ENCODE data around the gene FRAS1.
"Not testable (repeated sequence)": the region's sequence is repeated elsewhere in the genome, so short reads cannot be mapped to it uniquely, and the experiment has no call there.

The FRAS1 gene, protein sequence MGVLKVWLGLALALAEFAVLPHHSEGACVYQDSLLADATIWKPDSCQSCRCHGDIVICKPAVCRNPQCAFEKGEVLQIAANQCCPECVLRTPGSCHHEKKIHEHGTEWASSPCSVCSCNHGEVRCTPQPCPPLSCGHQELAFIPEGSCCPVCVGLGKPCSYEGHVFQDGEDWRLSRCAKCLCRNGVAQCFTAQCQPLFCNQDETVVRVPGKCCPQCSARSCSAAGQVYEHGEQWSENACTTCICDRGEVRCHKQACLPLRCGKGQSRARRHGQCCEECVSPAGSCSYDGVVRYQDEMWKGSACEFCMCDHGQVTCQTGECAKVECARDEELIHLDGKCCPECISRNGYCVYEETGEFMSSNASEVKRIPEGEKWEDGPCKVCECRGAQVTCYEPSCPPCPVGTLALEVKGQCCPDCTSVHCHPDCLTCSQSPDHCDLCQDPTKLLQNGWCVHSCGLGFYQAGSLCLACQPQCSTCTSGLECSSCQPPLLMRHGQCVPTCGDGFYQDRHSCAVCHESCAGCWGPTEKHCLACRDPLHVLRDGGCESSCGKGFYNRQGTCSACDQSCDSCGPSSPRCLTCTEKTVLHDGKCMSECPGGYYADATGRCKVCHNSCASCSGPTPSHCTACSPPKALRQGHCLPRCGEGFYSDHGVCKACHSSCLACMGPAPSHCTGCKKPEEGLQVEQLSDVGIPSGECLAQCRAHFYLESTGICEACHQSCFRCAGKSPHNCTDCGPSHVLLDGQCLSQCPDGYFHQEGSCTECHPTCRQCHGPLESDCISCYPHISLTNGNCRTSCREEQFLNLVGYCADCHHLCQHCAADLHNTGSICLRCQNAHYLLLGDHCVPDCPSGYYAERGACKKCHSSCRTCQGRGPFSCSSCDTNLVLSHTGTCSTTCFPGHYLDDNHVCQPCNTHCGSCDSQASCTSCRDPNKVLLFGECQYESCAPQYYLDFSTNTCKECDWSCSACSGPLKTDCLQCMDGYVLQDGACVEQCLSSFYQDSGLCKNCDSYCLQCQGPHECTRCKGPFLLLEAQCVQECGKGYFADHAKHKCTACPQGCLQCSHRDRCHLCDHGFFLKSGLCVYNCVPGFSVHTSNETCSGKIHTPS (N-terminal part only)

DNA sequence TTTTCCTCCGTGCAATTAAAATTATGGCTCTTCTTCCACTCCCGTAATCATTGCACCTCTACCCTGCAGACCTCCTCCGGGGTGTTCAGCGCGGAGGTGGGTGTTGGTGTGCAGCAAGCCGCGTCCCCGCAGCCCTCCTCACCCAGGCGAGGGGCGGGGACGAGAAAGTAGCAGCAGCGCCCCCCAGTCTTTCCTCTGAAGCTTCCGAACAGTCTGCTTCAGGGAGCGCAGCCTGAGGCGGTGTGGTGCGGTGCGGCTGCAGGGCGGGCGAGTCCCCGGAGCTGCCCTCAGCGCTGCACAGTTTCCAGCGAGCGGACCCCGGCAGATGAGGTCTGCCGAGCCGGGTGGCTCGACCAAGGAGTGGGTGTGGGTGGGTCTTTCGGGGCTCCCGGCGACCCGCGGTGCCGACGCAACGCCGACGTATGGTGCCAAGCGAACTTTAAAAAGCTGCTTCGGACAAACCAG lies at the start of gene FRAS1:
Gene FRAS1 (plus strand): TSS at position 189 of the 465 bp plus-strand sequence. CDS start 687 bp downstream, outside the sequence.
- no peak for DNase-seq (ENCODE audit: low read depth)

DNA sequence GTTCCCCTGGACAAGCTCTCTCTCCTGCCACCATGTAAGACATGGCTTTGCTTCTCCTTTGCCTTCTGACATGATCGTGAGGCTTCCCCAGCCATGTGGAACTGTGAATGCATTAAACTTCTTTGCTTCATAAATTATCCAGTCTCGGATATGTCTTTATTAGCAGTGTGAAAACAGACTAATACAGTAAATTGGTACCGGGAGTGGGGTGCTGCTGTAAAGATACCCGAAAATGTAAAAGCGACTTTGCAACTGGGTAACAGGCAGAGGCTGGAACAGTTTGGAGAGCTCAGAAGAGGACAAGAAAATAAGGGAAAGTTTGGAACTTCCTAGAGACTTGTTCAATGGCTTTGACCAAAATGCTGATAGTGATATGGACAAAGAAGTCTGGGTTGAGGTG lies 46.1 kb upstream of the FRAS1 start:
- DNase-seq (ENCODE audit: low read depth) = not testable (repeated sequence)

DNA sequence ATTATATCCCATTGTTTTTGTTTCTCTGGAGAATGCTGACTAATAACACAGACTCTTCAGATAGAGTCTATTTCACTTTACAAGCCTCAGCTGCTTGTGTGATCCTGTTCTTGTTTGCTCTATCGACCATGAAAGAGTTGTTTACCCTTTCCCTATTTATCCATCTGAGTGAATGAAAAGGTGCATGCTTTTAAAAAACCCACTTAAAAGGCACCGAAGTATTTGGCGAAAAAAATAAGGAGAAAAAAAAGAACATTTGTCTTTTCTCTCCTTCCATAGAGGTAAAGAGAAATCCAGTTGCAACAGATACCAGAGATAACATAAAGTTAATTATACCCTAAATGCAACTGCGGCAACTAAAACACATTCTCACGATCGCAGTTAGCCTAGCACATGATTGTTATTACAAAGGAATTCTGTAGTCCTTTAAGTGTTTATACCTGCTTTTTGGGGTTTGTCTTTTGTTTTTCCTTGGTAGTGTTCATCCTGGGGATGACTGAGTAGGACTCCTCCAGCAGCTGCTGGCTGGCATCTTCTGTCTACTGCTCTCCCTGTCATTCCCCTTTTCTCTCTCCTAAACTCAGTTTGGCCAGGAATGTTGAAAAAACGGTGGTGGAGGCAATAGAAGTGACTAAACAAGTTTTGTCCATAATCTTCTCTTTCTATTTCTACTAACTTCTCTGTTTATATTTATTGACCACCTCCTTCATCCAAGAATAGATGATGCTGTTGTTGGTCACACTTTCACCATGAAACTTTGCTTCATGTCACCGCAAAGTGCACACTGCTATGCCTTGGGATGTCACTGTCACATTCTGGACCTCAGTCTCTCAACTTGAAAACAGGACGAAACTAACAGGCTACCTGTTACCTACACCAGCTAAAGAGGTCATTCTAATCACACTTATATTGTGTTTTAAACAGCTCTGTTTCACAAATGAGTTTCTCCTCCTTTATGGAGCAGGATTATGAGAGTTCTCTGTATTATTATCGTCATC lies 41.9 kb upstream of the FRAS1 start:
- no peak for DNase-seq (ENCODE audit: low read depth)

DNA sequence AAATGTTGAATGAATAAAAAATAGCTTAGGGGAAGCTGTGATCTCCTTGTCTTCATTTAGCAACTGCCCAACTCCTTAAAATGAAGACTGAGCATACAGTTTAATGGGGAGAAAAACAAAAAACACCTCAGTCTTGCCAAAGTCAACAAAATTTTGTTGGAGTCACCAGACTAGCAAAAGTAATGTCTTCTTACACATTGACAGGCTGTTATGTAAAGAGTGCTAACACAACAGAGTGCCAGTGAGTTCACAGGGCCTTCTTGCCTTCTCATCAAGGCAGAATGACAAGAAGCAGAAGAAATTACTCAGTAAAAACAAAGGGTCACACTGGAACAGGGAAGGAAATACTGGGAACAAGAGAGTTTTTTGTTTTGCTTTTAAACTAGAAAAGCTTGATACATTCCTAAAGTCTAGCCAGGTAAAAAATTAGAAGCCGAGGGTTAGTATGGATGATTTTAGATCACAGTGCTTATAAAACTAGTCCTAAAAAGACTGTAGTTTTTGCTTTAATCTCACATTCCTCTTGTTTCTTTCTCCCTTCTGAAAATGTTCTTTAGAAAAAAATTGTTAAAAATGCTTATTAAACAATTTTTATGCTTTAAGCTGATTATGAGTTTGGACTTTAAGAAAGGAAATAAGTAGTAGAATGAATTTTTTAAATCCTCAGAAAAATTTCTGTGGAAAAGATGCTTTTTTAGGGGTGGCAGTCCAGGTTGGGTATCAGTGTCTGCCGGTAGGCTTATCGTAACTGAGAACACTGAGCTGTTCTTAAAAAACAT lies 38.7 kb upstream of the FRAS1 start:
- no peak for DNase-seq (ENCODE audit: low read depth)

GRCh38 chr4:78019414-78019813 lies 37.7 kb upstream of the FRAS1 start:
- no peak for DNase-seq (ENCODE audit: low read depth)

DNA sequence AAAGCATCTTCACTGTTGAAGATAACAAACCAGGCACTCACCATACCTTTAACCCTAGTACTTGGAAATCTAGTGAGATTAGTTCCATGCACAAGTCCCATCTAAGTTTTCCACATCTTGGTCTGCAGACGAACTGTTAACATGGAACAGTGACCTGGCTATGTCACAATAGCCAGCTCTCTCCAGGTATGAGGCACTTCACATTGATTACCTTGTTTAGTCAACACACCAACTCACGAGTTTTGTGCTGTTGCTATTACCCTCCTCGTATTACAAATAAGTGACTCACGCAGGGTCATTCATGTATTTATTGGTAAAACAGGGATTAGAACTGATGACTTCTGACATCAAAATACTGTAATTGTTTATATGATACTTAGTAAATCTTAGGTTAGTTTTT lies 36.4 kb upstream of the FRAS1 start:
- DNase-seq (ENCODE audit: low read depth) = no peak

GRCh38 chr4:78022517-78022916 lies 34.6 kb upstream of the FRAS1 start:
- no peak for DNase-seq (ENCODE audit: low read depth)

DNA sequence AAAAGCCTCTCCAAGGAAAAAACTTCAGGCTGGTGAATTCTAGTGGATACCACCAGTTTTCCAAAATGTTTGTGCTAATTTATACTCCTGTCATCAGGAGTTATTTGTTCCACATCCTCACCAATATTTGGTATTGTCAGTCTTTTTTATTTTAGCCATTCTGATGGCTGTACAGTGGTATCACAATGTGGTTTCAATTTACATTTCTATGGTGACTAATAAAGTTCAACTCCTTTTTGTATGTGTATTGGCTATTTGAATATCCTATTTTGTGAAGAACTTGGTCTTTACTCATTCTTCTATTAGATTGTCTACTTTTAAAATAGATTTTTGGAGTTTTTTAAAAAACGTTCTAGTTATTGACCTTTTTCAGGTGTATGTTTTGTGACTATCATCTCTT lies 33.0 kb upstream of the FRAS1 start:
- DNase-seq (ENCODE audit: low read depth) = no peak

DNA sequence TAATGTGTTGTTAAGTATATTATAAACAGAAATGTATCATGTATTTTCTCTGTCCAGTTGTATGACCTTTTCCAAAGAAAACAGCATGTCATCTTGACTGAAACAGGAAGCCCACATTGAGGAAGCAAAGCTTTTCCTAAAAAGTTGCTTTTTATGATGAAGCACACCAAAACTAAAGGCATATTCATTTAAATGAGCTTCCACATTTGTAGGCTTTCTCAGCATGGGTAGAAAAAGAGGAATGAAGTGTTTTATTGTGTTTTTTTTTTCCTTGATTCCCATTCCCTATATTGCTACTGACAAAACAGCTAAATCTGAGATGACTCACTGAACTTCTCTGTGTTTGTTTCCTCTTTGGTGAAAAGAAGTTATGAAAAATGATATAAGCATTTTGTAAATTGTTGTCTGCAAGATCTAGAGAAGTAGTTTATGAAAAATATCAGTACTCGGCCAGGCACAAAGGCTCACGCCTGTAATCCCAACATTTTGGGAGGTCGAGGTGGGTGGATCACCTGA lies 32.5 kb upstream of the FRAS1 start:
- no peak for DNase-seq (ENCODE audit: low read depth)

DNA sequence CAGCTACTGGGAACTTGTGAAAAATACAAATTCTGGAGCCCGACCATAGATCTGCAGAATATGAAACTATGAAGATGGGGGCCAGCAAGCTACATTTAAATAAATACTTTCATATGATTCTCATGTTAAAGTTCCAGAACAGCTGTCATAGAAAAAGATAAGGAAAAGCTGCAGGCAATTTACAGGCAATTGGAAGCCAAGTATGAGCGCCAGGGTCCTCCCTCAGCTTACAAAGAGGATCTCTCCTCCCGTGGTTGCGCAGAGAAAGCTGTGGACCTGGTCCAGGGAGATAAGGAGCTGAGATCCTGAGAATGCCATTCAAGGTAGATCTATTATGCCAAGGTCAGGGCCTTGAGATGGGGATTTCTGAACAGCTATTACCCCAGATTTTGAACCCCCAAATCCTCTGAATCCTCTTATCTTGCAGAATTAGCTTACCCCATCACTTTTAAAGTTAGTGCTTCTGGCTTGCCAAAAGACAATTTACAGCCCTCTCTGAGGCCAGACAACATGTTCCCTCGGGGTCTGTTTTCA lies 25.6 kb upstream of the FRAS1 start:
- DNase-seq (ENCODE audit: low read depth) = no peak

- no peak for DNase-seq (ENCODE audit: low read depth)
These were observed 24.7 kb upstream of the FRAS1 start for GRCh38 chr4:78032446-78032845.

GRCh38 chr4:78032929-78033328 lies 24.2 kb upstream of the FRAS1 start:
- no peak for DNase-seq (ENCODE audit: low read depth)

GRCh38 chr4:78033861-78034260 lies 23.3 kb upstream of the FRAS1 start:
- no peak for DNase-seq (ENCODE audit: low read depth)

DNA sequence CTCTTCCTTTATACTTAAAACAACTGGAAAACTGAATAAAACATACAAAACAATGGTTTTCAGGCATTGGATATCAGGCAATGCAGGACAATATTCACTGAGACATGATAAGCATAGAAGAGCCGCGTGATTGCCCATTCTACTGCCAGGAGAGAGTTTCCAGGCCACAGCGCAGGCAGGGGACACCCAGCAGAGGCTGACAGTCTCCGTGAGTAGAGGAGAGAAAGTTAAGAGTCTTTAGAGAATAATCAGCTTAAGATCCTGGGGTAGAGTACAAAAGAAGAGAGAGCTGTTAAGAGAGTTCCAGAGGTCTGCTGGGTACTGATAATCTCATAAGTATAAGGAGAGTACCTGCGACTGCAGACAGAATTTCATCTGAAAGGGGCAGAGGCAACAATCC lies 18.4 kb upstream of the FRAS1 start:
- no peak for DNase-seq (ENCODE audit: low read depth)

DNA sequence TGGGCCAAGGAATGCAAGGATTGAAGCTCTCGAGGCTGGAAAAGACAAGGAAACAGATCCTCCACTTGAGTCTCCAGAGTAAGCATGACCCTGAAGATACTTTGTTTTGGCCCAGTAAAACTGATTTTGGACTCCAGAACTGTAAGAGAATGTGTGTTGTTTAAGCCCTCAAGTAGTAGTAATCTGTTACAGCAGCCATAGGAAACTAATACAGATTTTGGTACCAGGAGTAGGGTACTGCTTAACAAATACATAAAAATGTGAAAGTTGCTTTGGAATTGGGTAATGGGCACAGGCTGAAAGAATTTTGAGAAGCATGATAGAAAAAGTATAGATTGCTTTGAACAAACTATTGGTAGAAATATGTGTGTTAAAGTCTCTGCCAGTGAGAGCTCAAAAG lies 17.4 kb upstream of the FRAS1 start:
- DNase-seq (ENCODE audit: low read depth) = no peak

- peak; percentile 63 for DNase-seq (ENCODE audit: low read depth)
These were observed 16.7 kb upstream of the FRAS1 start for GRCh38 chr4:78040431-78040830.

DNA sequence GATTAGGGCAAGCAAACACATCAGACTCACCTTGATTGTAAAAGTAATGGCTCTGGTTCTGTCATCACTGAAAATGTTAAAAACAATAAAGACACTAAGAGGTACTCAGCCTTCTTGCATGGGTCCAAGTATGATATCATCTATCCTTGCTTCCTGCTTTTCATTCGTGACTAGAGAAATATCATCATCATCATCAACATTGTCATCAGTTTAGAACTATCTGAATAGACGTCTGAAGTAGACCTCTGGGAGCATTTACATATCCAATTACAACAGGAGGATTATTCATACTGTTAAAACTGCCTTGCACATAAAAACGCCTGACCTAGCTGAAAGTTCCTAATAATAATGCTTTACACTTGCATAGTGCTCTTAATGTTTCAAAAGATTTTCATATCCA lies 9.8 kb upstream of the FRAS1 start:
- no peak for DNase-seq (ENCODE audit: low read depth)

- DNase-seq (ENCODE audit: low read depth) = peak; percentile 54
These were observed 626 bp upstream of the FRAS1 start for GRCh38 chr4:78056265-78057129.
